ENCODE measurements around the gene KCNQ1.

DNA sequence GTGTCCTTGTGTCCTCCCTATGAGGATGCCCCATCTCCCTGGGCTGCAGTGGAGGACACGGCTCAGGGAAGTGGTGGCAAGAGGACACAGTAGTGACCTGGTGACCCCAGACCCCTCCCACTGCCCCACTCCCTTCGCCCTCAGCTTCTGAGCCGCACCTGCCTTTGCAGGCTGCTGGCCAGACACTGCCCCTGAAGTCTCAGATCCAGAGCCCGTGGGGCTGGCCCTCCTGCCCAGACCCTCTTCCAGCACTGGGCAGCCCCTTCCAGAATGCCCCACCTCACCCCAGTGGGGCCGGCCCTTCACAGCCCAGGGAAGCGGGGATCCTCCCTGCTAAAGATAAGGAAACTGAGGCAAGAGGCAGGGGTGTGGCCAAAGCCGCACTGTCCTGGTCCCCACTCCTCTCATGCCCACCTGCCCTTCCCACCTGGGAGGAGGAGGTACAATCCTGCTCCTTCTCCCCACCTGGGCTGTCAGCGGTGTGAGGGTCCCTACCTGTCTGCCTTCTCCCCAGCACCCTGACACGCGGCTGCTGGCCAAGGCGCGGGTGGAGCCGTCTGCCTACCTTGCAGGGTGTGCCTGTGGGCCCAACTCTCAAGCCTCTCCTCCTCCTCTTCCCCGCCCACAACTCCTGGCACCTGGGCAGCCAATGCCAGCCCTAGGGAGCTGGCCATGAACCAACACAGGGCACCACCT is 17.8 kb upstream of the KCNQ1 start:
- TF ChIP-seq, protein P1, sequence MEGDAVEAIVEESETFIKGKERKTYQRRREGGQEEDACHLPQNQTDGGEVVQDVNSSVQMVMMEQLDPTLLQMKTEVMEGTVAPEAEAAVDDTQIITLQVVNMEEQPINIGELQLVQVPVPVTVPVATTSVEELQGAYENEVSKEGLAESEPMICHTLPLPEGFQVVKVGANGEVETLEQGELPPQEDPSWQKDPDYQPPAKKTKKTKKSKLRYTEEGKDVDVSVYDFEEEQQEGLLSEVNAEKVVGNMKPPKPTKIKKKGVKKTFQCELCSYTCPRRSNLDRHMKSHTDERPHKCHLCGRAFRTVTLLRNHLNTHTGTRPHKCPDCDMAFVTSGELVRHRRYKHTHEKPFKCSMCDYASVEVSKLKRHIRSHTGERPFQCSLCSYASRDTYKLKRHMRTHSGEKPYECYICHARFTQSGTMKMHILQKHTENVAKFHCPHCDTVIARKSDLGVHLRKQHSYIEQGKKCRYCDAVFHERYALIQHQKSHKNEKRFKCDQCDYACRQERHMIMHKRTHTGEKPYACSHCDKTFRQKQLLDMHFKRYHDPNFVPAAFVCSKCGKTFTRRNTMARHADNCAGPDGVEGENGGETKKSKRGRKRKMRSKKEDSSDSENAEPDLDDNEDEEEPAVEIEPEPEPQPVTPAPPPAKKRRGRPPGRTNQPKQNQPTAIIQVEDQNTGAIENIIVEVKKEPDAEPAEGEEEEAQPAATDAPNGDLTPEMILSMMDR (conservative IDR thresholded peaks at IDR 0.05): no peak
- TF ChIP-seq EZH2 (IDR thresholded peaks at IDR 0.05; ENCODE audit: low read depth): no peak
